Endothelial cell of umbilical vein (primary cell): ENCODE results near the gene RUNX2. TPM values are rescaled to one million over a fixed set of nuclear protein-coding genes. Genes with fewer than 3 reads are reported as not detected.

ENCODE experiments used
- BruUV-seq: library from RNA; stranded (reverse); fragments of 400-500 nt; replicated peaks from 2 replicates; lab custom pipeline; 2021; lab: Mats Ljungman, UMichigan
- CTCF ChIA-PET: fragments of 300-600, 350-600 bp; sonication (Branson Sonifier 250); formaldehyde crosslinking; loops from one replicate; lab custom pipeline; 2021; ENCODE audit warnings: antibody characterized with exemption, inconsistent platforms; lab: Charles Lee
- POLR2A ChIA-PET: fragments of 300-600, 350-600 bp; sonication (Branson Sonifier 250); formaldehyde crosslinking; loops from one replicate; lab custom pipeline; 2021; ENCODE audit warnings: antibody characterized with exemption, inconsistent platforms; lab: Charles Lee
- DNase-seq: peaks from one replicate; pipeline ENCODE4 v3.0.0-alpha.2; 2011; ENCODE audit warnings: low read depth, low spot score
- FAIRE-seq: peaks from 2 replicates; lab custom pipeline; 2011; peaks lifted over from hg19 to GRCh38; lab: Jason Lieb, UNC
- H2AFZ ChIP-seq: 2 replicates; pipeline ENCODE4 v1.6.0; 2012; ENCODE audit warnings: low read depth, low read length, control low read depth, inconsistent platforms
- H3K27ac ChIP-seq: 2 replicates; pipeline ENCODE4 v1.5.1; 2011; ENCODE audit warnings: low read depth, mild to moderate bottlenecking, control low read depth, low read length, moderate library complexity; ENCODE audit not compliant: insufficient read depth
- H3K27me3 ChIP-seq, 2 experiments: 2 replicates each; pipeline versions ENCODE4 v1.6.0 to v1.6.1; 2011; ENCODE audit warnings: low read length in 2 of 2, mixed read lengths in 1 of 2; ENCODE audit not compliant: control insufficient read depth in 2 of 2, insufficient read depth in 2 of 2
- H3K36me3 ChIP-seq, 2 experiments: 2 replicates in 1 of 2; 3 replicates in 1 of 2; pipeline ENCODE4 v1.5.1; 2011; ENCODE audit warnings: low read length in 2 of 2, mild to moderate bottlenecking in 1 of 2, moderate library complexity in 1 of 2; ENCODE audit not compliant: control insufficient read depth in 2 of 2, insufficient read depth in 2 of 2; ENCODE audit errors: extremely low read depth in 1 of 2
- H3K4me1 ChIP-seq: 3 replicates; pipeline ENCODE4 v1.5.1; 2011; ENCODE audit warnings: mild to moderate bottlenecking, low read length; ENCODE audit not compliant: control insufficient read depth, insufficient read depth; ENCODE audit errors: extremely low read depth
- H3K4me2 ChIP-seq: 2 replicates; pipeline ENCODE4 v1.6.1; 2011; ENCODE audit warnings: low read length, control low read depth, mixed read lengths; ENCODE audit not compliant: insufficient read depth
- H3K4me3 ChIP-seq, 3 experiments: fragments of 200-600 bp in 1 of 3; sonication (generic), shearing (Covaris generic) in 1 of 3; replicated peaks in 1 of 3; 2 replicates each; pipeline ENCODE4 v1.5.1; 2011 to 2016; ENCODE audit warnings: control low read depth in 3 of 3, low read length in 3 of 3, mild to moderate bottlenecking in 2 of 3, inconsistent platforms in 1 of 3, low read depth in 1 of 3, moderate library complexity in 1 of 3; ENCODE audit not compliant: insufficient read depth in 1 of 3
- H3K79me2 ChIP-seq: 2 replicates; pipeline ENCODE4 v1.6.0; 2012; ENCODE audit warnings: low read length, inconsistent platforms; ENCODE audit not compliant: control insufficient read depth, insufficient read depth
- H3K9ac ChIP-seq: replicated peaks from 2 replicates; pipeline ENCODE3; 2011; ENCODE audit warnings: low read length, control low read depth; ENCODE audit not compliant: insufficient read depth; ENCODE audit errors: extremely low read depth
- H3K9me1 ChIP-seq: replicated peaks from 3 replicates; pipeline ENCODE4 v1.6.0; 2011; ENCODE audit warnings: mild to moderate bottlenecking, low read length; ENCODE audit not compliant: control insufficient read depth, insufficient read depth; ENCODE audit errors: extremely low read depth
- H3K9me3 ChIP-seq: replicated peaks from 2 replicates; pipeline ENCODE4 v1.5.1; 2012; ENCODE audit warnings: low read length, inconsistent platforms; ENCODE audit not compliant: control insufficient read depth, insufficient read depth
- H4K20me1 ChIP-seq: replicated peaks from 2 replicates; pipeline ENCODE3; 2011; ENCODE audit warnings: mild to moderate bottlenecking, low read length; ENCODE audit not compliant: control insufficient read depth, insufficient read depth; ENCODE audit errors: extremely low read depth
- CTCF ChIP-seq, 2 donors: IDR thresholded peaks; 1 replicate in 1 of 2; 2 replicates in 1 of 2; pipeline ENCODE4 v1.5.1; 2011; ENCODE audit warnings: low read length in 2 of 2, mild to moderate bottlenecking in 2 of 2, moderate library complexity in 2 of 2, control low read depth in 1 of 2, inconsistent platforms in 1 of 2, low read depth in 1 of 2; ENCODE audit not compliant: insufficient read depth in 1 of 2; ENCODE audit errors: extremely low read depth in 1 of 2
- EZH2 ChIP-seq: IDR thresholded peaks from 2 replicates; pipeline ENCODE4 v1.6.1; 2012; ENCODE audit warnings: borderline replicate concordance, low read depth, mild to moderate bottlenecking, moderate library complexity, low read length, inconsistent platforms; ENCODE audit not compliant: severe bottlenecking
- FOS ChIP-seq: IDR thresholded peaks from 2 replicates; pipeline ENCODE4 v1.6.1; 2011; ENCODE audit warnings: mild to moderate bottlenecking, low read length, moderate library complexity, borderline replicate concordance; ENCODE audit not compliant: insufficient read depth
- GATA2 ChIP-seq: IDR thresholded peaks from 2 replicates; pipeline ENCODE4 v1.7.0; 2011; ENCODE audit warnings: low read depth, mild to moderate bottlenecking, moderate library complexity, mixed read lengths, low read length; ENCODE audit not compliant: insufficient read length, insufficient read depth
- JUN ChIP-seq: IDR thresholded peaks from 2 replicates; pipeline ENCODE4 v1.6.1; 2011; ENCODE audit warnings: borderline replicate concordance, low read depth; ENCODE audit not compliant: insufficient read length, insufficient read depth
- MYC ChIP-seq: IDR thresholded peaks from one replicate; pipeline ENCODE4 v1.6.1; 2011; ENCODE audit warnings: mild to moderate bottlenecking, low read depth, low read length
- POLR2A ChIP-seq: IDR thresholded peaks from 2 replicates; pipeline ENCODE4 v1.6.1; 2012; ENCODE audit warnings: low read depth, mild to moderate bottlenecking, control low read depth, low read length
- POLR2AphosphoS5 ChIP-seq: IDR thresholded peaks from 2 replicates; pipeline ENCODE4 v1.6.1; 2012; ENCODE audit warnings: low read depth, mild to moderate bottlenecking, control low read depth, low read length, moderate library complexity; ENCODE audit not compliant: insufficient read depth
- dilution Hi-C: fragments of 300-500 bp; cut with MboI; formaldehyde crosslinking; loops from one replicate; pipeline ENCODE4 v1.15.0; 2019; ENCODE audit warnings: low sequenced_read_pairs; ENCODE audit not compliant: extremely low pct_ligation_motif_present
- intact Hi-C: fragments of 100-400 bp; cut with micrococcal nuclease; formaldehyde crosslinking; loops from one replicate; pipeline ENCODE4 v1.10.0; 2022
- polyA plus RNA-seq, 4 experiments: library from polyadenylated mRNA; depleted of rRNA in 3 of 4; stranded (reverse) in 3 of 4; unstranded in 1 of 4; fragments of >200 nt; gene quantifications; 2 replicates each; pipeline versions ENCODE4 v1.2.1 to v1.2.3, GENCODE V29; 2011 to 2012; ENCODE audit warnings: missing spikeins in 1 of 4
- total RNA-seq: library from RNA; stranded (reverse); gene quantifications from 2 replicates; pipeline ENCODE4 v1.2.3, GENCODE V29; 2021
- TF ChIP-seq, protein P1 (sequence below): IDR thresholded peaks from 2 replicates; pipeline ENCODE4 v1.6.1; 2011; ENCODE audit not compliant: insufficient read depth, insufficient read length

The RUNX2 gene
- total and polyA plus RNA-seq, 2 donors (not counting 3 experiments of a cell fraction or from before 2014, with no cell fraction given) = 0.06 TPM; not detected in 1

DNA sequence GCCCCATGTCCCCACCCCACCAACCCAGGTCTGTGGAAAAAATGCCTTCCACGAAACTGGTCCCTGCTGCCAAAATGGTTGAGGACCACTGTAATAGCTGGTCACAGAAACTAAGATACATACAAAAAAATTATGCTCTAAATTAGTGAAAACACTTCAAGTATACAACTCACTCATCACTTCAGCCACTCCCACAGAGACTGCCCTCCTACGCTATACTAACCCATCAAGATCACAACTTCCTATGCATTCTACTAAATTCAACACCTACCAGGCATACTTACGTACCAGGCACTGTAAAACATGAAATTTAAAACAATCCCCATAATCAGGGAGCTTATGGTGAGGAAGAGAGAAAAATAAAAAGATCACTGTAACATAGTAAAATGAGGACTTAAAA is 22.9 kb downstream of the RUNX2 start:
- no peak overlapping the region for H3K27ac ChIP-seq
- no peaks in the 10 kb centered on the region for H3K4me1 ChIP-seq
- no peaks in the 10 kb centered on the region for H3K9me1 ChIP-seq
- no peak for FAIRE-seq
- H2AFZ ChIP-seq = no peak overlapping the region
- ChIA-PET CTCF (interaction anchor here (1.1 to 1.4 kb wide), 2 partner anchors 12 to 14 kb away, joined by 3 read pairs; no protein-coding TSS in a partner anchor), POLR2A (no interaction called here)
- no TSS peak for BruUV-seq
- dilution Hi-C loops = no loop called here
- no peaks in the 10 kb centered on the region for H4K20me1 ChIP-seq
- no peak overlapping the region for H3K4me3 ChIP-seq
- no peaks in the 10 kb centered on the region for H3K9me3 ChIP-seq
- H3K9ac ChIP-seq = no peak overlapping the region
- H3K79me2 ChIP-seq = no peaks in the 10 kb centered on the region
- no peak overlapping the region for H3K4me2 ChIP-seq
- TF ChIP-seq FOS (no peak), POLR2AphosphoS5 (no peak), MYC (no peak), CTCF (IDR thresholded peaks at IDR 0.05; ENCODE audit: extremely low read depth in 1 of 2, insufficient read depth in 1 of 2, low read depth in 1 of 2, low read length in 2 of 2) (no peak), GATA2 (no peak), EZH2 (no peak), JUN (no peak), POLR2A (no peak)
- TF ChIP-seq, protein P1, sequence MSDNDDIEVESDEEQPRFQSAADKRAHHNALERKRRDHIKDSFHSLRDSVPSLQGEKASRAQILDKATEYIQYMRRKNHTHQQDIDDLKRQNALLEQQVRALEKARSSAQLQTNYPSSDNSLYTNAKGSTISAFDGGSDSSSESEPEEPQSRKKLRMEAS = no peak
- no peaks in the 10 kb centered on the region for H3K36me3 ChIP-seq
- no peaks in the 10 kb centered on the region for H3K27me3 ChIP-seq
- intact Hi-C loops = no loop called here
- DNase-seq = no peak
